Sigmoid colon (tissue), 4 donors: ENCODE results near the gene GOLGA6A.

ENCODE experiments used
- EP300 ChIP-seq, 4 donors: sonication (generic); formaldehyde crosslinking; IDR thresholded peaks; one replicate each; pipeline ENCODE4 v1.6.1; 2017; ENCODE audit warnings: antibody characterized with exemption in 4 of 4
- POLR2A ChIP-seq, 2 donors: fragments of 450-650 bp; IDR thresholded peaks; one replicate each; pipeline ENCODE4 v1.6.1; 2016; ENCODE audit warnings: antibody characterized with exemption in 2 of 2, mild to moderate bottlenecking in 2 of 2, moderate library complexity in 2 of 2
- TF ChIP-seq, protein P1 (sequence below), 4 experiments: fragments of 450-650 bp in 3 of 4; fragments of 200-600 bp in 1 of 4; IDR thresholded peaks; one replicate each; pipeline ENCODE4 v1.5.1; 2016 to 2019; ENCODE audit warnings: antibody characterized with exemption in 4 of 4, mild to moderate bottlenecking in 3 of 4, moderate library complexity in 2 of 4

- TF ChIP-seq, protein P1, sequence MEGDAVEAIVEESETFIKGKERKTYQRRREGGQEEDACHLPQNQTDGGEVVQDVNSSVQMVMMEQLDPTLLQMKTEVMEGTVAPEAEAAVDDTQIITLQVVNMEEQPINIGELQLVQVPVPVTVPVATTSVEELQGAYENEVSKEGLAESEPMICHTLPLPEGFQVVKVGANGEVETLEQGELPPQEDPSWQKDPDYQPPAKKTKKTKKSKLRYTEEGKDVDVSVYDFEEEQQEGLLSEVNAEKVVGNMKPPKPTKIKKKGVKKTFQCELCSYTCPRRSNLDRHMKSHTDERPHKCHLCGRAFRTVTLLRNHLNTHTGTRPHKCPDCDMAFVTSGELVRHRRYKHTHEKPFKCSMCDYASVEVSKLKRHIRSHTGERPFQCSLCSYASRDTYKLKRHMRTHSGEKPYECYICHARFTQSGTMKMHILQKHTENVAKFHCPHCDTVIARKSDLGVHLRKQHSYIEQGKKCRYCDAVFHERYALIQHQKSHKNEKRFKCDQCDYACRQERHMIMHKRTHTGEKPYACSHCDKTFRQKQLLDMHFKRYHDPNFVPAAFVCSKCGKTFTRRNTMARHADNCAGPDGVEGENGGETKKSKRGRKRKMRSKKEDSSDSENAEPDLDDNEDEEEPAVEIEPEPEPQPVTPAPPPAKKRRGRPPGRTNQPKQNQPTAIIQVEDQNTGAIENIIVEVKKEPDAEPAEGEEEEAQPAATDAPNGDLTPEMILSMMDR (IDR thresholded peaks at IDR 0.05): no peak
- TF ChIP-seq POLR2A (IDR thresholded peaks at IDR 0.05) (no peak), EP300 (IDR thresholded peaks at IDR 0.05) (no peak)
Measured at GRCh38 chr15:74025436-74025835, 56.9 kb downstream of the GOLGA6A start.
